Gastrocnemius medialis (tissue), 4 donors: ENCODE results near the gene TP53TG3B. TPM values are rescaled to one million over a fixed set of nuclear protein-coding genes. Genes with fewer than 3 reads are reported as not detected.
"Not testable (repeated sequence)": the region's sequence is repeated elsewhere in the genome, so short reads cannot be mapped to it uniquely, and the experiment has no call there.

Source experiments
- ATAC-seq, 2 donors: fragments of 150-250 bp; one replicate each; pipeline ENCODE4 v1.9.1; 2016
- DNase-seq, 2 donors: peaks; one replicate each; pipeline ENCODE4 v3.0.0-alpha.2; 2019
- H3K27ac ChIP-seq, 4 donors: fragments of 200-600 bp; sonication (generic); 1 replicate in 1 of 4; 2 replicates in 3 of 4; pipeline ENCODE4 v1.5.1; 2016 to 2018; ENCODE audit warnings: mild to moderate bottlenecking in 2 of 4, moderate library complexity in 1 of 4
- H3K27me3 ChIP-seq, 3 donors: fragments of 200-600 bp; sonication (generic) in 2 of 3; 1 replicate in 1 of 3; 2 replicates in 2 of 3; pipeline versions ENCODE4 v1.5.1 to v1.6.0; 2016 to 2019; ENCODE audit warnings: mild to moderate bottlenecking in 1 of 3, moderate library complexity in 1 of 3
- H3K36me3 ChIP-seq, 2 donors: fragments of 200-600 bp; sonication (generic) in 1 of 2; one replicate each; pipeline ENCODE4 v1.5.1; 2017 to 2018
- H3K4me1 ChIP-seq, 2 donors: fragments of 200-600 bp; sonication (generic) in 1 of 2; one replicate each; pipeline ENCODE4 v1.5.1; 2016 to 2017; ENCODE audit warnings: mild to moderate bottlenecking in 2 of 2
- H3K4me3 ChIP-seq, 4 donors: fragments of 200-600 bp; sonication (generic) in 3 of 4; 1 replicate in 1 of 4; 2 replicates in 3 of 4; pipeline ENCODE4 v1.5.1; 2016 to 2019; ENCODE audit warnings: mild to moderate bottlenecking in 2 of 4
- H3K9me3 ChIP-seq, 3 donors: fragments of 200-600 bp; sonication (generic) in 2 of 3; 1 replicate in 1 of 3; 2 replicates in 2 of 3; pipeline ENCODE4 v1.5.1; 2016 to 2019
- in situ Hi-C, 4 donors: fragments of 200-750 bp; cut with MboI; loops; one replicate each; pipeline versions ENCODE4 v1.15.0 to v1.8.0; 2017; ENCODE audit warnings: low sequenced_read_pairs in 4 of 4
- intact Hi-C: fragments of 100-400 bp; cut with DNase I; formaldehyde crosslinking; loops from one replicate; pipeline ENCODE4 v1.15.1; 2023; ENCODE audit warnings: low total_unique reads
- total RNA-seq, 4 donors: library from RNA; depleted of rRNA; stranded (reverse); fragments of >200 nt; gene quantifications; one replicate each; pipeline versions ENCODE4 v1.1.0 to v1.2.3, GENCODE V29; 2016

Gene TP53TG3B, protein sequence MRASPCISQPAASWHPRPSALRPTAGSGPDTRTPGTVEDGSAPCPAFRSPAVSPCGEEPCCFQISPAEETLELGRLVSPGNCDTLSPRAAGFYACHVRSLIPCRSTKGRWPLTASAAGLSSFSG
- not detected for total RNA-seq

GRCh38 chr16:33360541-33360940, at the start of gene TP53TG3B:
Gene TP53TG3B, plus strand, starts transcription at chr16:33360841. Its CDS starts 68 bp downstream, at chr16:33360909.
- ATAC-seq, H3K36me3 ChIP-seq, intact Hi-C loops, DNase-seq, H3K27me3 ChIP-seq, H3K4me3 ChIP-seq, H3K27ac ChIP-seq, H3K9me3 ChIP-seq, H3K4me1 ChIP-seq, in situ Hi-C loops: not testable (repeated sequence)

- in situ Hi-C loops, H3K27me3 ChIP-seq, H3K4me1 ChIP-seq, H3K27ac ChIP-seq, intact Hi-C loops, H3K4me3 ChIP-seq, H3K36me3 ChIP-seq, H3K9me3 ChIP-seq, ATAC-seq: not testable (repeated sequence)
- peak; percentile 55 to 59 for DNase-seq
These were observed 24.2 kb upstream of the TP53TG3B start for GRCh38 chr16:33336226-33337012.

DNA sequence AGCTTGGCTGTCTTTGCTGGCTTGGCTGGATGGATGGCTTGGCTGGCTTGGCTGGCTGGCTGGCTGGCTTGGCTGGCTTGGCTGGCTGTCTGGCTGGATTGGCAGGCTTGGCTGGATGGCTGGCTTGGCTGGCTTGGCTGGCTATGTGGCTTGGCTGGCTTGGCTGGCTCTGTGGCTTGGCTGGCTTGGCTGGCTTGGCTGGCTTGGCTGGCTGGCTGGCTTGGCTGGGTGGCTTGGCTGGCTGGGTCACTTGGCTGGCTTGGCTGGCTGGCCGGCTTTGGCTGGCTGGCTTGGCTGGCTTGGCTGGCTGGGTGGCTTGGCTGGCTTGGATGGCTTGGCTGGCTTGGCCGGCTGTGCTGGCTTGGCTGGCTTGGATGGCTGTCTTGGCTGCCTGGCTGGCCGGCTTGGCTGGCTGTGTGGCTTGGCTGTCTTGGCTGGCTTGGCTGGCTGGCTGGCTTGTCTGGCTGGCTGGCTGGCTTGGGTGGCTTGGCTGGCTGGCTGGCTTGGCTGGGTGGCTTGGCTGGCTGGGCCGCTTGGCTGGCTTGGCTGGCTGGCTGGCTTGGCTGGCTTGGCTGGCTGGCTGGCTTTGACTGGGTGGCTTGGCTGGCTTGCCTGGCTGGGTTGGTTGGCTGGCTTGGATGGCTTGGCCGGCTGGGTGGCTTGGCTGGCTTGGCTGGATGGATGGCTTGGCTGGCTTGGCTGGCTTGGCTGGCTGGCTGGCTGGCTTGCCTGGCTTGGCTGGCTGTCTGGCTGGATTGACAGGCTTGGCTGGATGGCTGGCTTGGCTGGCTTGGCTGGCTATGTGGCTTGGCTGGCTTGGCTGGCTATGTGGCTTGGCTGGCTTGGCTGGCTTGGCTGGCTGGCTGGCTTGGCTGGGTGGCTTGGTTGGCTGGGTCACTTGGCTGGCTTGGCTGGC, 22.8 kb upstream of the TP53TG3B start:
- H3K27me3 ChIP-seq, H3K27ac ChIP-seq, ATAC-seq, intact Hi-C loops, H3K36me3 ChIP-seq, in situ Hi-C loops, H3K4me1 ChIP-seq, H3K9me3 ChIP-seq, H3K4me3 ChIP-seq: not testable (repeated sequence)
- DNase-seq: peak; percentile 45 to 47

GRCh38 chr16:33338543-33338951, 22.1 kb upstream of the TP53TG3B start:
- H3K4me3 ChIP-seq, H3K27me3 ChIP-seq, in situ Hi-C loops, H3K36me3 ChIP-seq, intact Hi-C loops, ATAC-seq, H3K4me1 ChIP-seq, H3K27ac ChIP-seq, H3K9me3 ChIP-seq: not testable (repeated sequence)
- DNase-seq: peak; percentile 9 to 25

DNA sequence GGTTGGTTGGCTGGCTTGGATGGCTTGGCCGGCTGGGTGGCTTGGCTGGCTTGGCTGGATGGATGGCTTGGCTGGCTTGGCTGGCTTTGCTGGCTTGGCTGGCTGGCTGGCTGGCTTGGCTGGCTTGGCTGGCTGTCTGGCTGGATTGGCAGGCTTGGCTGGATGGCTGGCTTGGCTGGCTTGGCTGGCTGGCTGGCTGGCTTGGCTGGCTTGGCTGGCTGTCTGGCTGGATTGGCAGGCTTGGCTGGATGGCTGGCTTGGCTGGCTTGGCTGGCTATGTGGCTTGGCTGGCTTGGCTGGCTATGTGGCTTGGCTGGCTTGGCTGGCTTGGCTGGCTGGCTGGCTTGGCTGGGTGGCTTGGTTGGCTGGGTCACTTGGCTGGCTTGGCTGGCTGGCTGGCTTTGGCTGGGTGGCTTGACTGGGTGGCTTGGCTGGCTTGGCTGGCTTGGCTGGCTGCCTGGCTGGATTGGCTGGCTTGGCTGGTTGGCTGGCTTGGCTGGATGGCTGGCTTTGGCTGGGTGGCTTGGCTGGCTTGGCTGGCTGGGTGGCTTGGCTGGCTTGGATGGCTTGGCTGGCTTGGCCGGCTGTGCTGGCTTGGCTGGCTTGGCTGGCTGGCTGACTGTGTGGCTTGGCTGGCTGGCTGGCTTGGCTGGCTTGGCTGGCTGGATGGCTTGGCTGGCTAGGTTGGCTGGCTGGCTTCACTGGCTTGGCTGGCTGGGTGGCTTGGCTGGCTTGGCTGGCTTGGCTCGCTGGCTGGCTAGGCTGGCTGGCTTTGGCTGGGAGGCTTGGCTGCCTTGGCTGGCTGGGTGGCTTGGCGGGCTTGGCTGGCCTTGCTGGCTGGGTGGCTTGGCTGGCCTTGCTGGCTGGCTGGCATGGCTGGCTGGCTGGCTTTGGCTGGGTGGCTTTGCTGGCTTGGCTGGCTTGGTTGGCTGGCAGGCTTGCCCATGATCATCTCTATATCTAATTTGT, 21.3 kb upstream of the TP53TG3B start:
- DNase-seq: peak; percentile 39 to 53
- H3K4me3 ChIP-seq, intact Hi-C loops: not testable (repeated sequence)

More for the DNA sequence above, 21.3 kb upstream of the TP53TG3B start:
- H3K27ac ChIP-seq, H3K4me1 ChIP-seq, H3K36me3 ChIP-seq, in situ Hi-C loops, H3K9me3 ChIP-seq, H3K27me3 ChIP-seq, ATAC-seq: not testable (repeated sequence)

Other genes starting within 250 kb of the TP53TG3B start
- gene TP53TG3C, start 166.6 kb upstream of the TP53TG3B start, total RNA-seq: not detected
- gene TP53TG3E, start 56.5 kb upstream of the TP53TG3B start, total RNA-seq: not detected
- not detected for gene TP53TG3F, start 98.8 kb downstream of the TP53TG3B start, total RNA-seq